ENCODE measurements around the gene SBK1.
"Not testable (repeated sequence)": the region's sequence is repeated elsewhere in the genome, so short reads cannot be mapped to it uniquely, and the experiment has no call there.

The SBK1 gene

GRCh38 chr16:28308794-28309584, 16.7 kb downstream of the SBK1 start:
- DNase-seq (ENCODE audit: low spot score) = no peak

GRCh38 chr16:28309811-28310311, 17.5 kb downstream of the SBK1 start:
- no peak for DNase-seq (ENCODE audit: low spot score)

GRCh38 chr16:28310796-28311195, 18.5 kb downstream of the SBK1 start:
- DNase-seq (ENCODE audit: low spot score) = no peak

- DNase-seq (ENCODE audit: low spot score) = no peak
These were observed 19.1 kb downstream of the SBK1 start for GRCh38 chr16:28311413-28311812.

GRCh38 chr16:28311913-28312312, 19.6 kb downstream of the SBK1 start:
- no peak for DNase-seq (ENCODE audit: low spot score)

GRCh38 chr16:28312327-28312726, 20.0 kb downstream of the SBK1 start:
- DNase-seq (ENCODE audit: low spot score) = no peak

GRCh38 chr16:28313587-28313986, 21.3 kb downstream of the SBK1 start:
- DNase-seq (ENCODE audit: low spot score) = no peak

GRCh38 chr16:28316054-28316453, 23.7 kb downstream of the SBK1 start:
- DNase-seq (ENCODE audit: low spot score) = no peak

- peak; percentile 23 for DNase-seq (ENCODE audit: low spot score)
These were observed 24.9 kb downstream of the SBK1 start for GRCh38 chr16:28317040-28317880.

- DNase-seq (ENCODE audit: low spot score) = no peak
These were observed 25.9 kb downstream of the SBK1 start for GRCh38 chr16:28318042-28318744.

- DNase-seq (ENCODE audit: low spot score) = no peak
These were observed 27.2 kb downstream of the SBK1 start for GRCh38 chr16:28319476-28320022.

GRCh38 chr16:28320023-28320561, 27.8 kb downstream of the SBK1 start:
- no peak for DNase-seq (ENCODE audit: low spot score)

GRCh38 chr16:28320741-28321140, 28.4 kb downstream of the SBK1 start:
- no peak for DNase-seq (ENCODE audit: low spot score)

- DNase-seq (ENCODE audit: low spot score) = no peak
These were observed 29.5 kb downstream of the SBK1 start for GRCh38 chr16:28321700-28322411.

- no peak for DNase-seq (ENCODE audit: low spot score)
These were observed 32.0 kb downstream of the SBK1 start for GRCh38 chr16:28324235-28324886.

- no peak for DNase-seq (ENCODE audit: low spot score)
These were observed 32.6 kb downstream of the SBK1 start for GRCh38 chr16:28324887-28325279.

GRCh38 chr16:28326881-28327610, 34.7 kb downstream of the SBK1 start:
- DNase-seq (ENCODE audit: low spot score) = no peak

GRCh38 chr16:28330232-28330631, 37.9 kb downstream of the SBK1 start:
- not testable (repeated sequence) for DNase-seq (ENCODE audit: low spot score)

GRCh38 chr16:28330981-28331380, 38.7 kb downstream of the SBK1 start:
- not testable (repeated sequence) for DNase-seq (ENCODE audit: low spot score)

- not testable (repeated sequence) for DNase-seq (ENCODE audit: low spot score)
These were observed 40.3 kb downstream of the SBK1 start for GRCh38 chr16:28332632-28333031.

Measured in putamen (tissue), 1 donor.